HG02943 (cell line): ENCODE data around the gene TSPAN4.

ENCODE experiments used
- ATAC-seq: cut with Tn5 transposase; IDR thresholded peaks from one replicate; pipeline ENCODE4 v1.9.1; 2021; ENCODE audit warnings: mild to moderate bottlenecking, low read depth, moderate library complexity; ENCODE audit not compliant: unreplicated experiment

TSPAN4 gene

GRCh38 chr11:862081-862661, 19.5 kb downstream of the TSPAN4 start:
- no peak for ATAC-seq

GRCh38 chr11:862696-863022, 20.0 kb downstream of the TSPAN4 start:
- ATAC-seq, result no peak

- ATAC-seq, result no peak
Observed at GRCh38 chr11:863023-863909, 20.6 kb downstream of the TSPAN4 start.

GRCh38 chr11:863910-864827, 21.5 kb downstream of the TSPAN4 start:
- no peak for ATAC-seq

- no peak for ATAC-seq
Observed at GRCh38 chr11:864898-865297, 22.2 kb downstream of the TSPAN4 start.

- ATAC-seq, result no peak
Observed at GRCh38 chr11:865462-866430, 23.1 kb downstream of the TSPAN4 start.

- no peak for ATAC-seq
Observed at GRCh38 chr11:866481-866880, 23.8 kb downstream of the TSPAN4 start.

GRCh38 chr11:867856-868358, 25.3 kb downstream of the TSPAN4 start:
- no peak for ATAC-seq

- ATAC-seq, result no peak
Observed at GRCh38 chr11:868394-868793, 25.7 kb downstream of the TSPAN4 start.

GRCh38 chr11:868802-869201, 26.1 kb downstream of the TSPAN4 start:
- ATAC-seq, result no peak

- ATAC-seq, result no peak
Observed at GRCh38 chr11:869399-870126, 26.9 kb downstream of the TSPAN4 start.

GRCh38 chr11:870127-870413, 27.4 kb downstream of the TSPAN4 start:
- ATAC-seq, result no peak

GRCh38 chr11:870418-870817, 27.8 kb downstream of the TSPAN4 start:
- no peak for ATAC-seq

GRCh38 chr11:871472-871871, 28.8 kb downstream of the TSPAN4 start:
- ATAC-seq, result no peak

GRCh38 chr11:872799-873198, 30.1 kb downstream of the TSPAN4 start:
- ATAC-seq, result no peak

- no peak for ATAC-seq
Observed at GRCh38 chr11:873706-874105, 31.1 kb downstream of the TSPAN4 start.

- ATAC-seq, result no peak
Observed at GRCh38 chr11:875203-875602, 32.6 kb downstream of the TSPAN4 start.

- ATAC-seq, result no peak
Observed at GRCh38 chr11:875769-876301, 33.2 kb downstream of the TSPAN4 start.

GRCh38 chr11:876545-876944, 33.9 kb downstream of the TSPAN4 start:
- ATAC-seq, result no peak
